Fibroblast of skin of abdomen (primary cell): ENCODE results near the gene STMN3.
A peak's percentile ranks its signal among the peaks of the same experiment; 100 is the strongest.
"Not testable (repeated sequence)": the region's sequence is repeated elsewhere in the genome, so short reads cannot be mapped to it uniquely, and the experiment has no call there.

ENCODE experiments used
- DNase-seq: peaks from one replicate; pipeline ENCODE4 v3.0.0-alpha.2; 2013

Gene STMN3

GRCh38 chr20:63635431-63636141, 17.6 kb downstream of the STMN3 start:
- no peak for DNase-seq

DNA sequence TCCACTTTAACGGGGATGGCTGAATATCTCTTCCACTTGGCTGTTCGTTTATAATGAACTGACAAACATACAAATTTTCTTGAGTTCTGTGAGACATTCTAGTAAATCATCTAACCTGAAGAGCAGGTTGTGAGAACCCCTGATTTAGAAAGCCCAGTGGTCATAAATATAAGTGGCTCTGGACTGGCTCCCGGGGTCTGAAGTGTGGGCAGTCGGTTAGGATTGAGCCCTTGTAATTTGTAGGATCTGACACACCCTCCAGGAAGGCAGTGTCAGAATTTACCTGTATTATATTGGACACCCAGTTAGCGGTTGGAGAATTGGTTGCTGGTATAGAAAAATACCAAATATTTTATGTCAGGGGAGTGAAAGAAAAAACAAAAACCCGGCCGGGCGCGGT, 19.5 kb downstream of the STMN3 start:
- DNase-seq, result no peak

DNA sequence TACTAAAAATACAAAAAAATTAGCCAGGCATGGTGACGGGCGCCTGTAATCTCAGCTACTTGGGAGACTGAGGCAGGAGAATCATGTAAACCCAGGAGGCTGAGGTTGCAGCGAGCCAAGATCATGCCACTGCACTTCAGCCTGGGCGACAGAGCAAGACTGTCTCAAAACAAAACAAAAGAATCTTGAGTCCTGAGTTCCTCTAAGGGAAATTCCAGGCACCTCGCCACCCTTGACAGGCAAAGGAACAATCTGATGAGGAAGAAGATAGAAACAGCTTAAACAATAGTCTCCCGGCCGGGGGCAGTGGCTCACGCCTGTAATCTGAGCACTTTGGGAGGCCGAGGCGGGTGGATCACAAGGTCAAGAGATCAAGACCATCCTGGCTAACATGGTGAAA, 21.8 kb downstream of the STMN3 start:
- not testable (repeated sequence) for DNase-seq

DNA sequence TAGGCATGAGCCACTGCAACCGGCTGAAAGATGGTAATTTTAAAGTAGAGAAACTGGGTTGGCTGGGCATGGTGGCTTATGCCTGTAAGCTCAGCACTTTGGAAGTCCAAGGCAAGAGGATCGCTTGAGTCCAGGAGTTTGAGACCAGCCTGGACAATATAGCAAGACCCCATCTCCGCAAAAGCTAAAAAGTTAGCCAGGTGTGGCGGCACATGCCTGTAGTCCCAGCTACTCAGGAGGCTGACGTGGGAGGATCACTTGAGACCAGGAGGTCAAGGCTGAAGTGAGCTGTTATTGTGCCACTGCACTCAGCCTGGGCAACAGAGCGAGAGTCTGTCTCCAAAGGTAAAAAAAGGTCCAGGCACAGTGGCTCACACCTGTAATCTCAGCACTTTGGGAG, 22.3 kb downstream of the STMN3 start:
- not testable (repeated sequence) for DNase-seq

DNA sequence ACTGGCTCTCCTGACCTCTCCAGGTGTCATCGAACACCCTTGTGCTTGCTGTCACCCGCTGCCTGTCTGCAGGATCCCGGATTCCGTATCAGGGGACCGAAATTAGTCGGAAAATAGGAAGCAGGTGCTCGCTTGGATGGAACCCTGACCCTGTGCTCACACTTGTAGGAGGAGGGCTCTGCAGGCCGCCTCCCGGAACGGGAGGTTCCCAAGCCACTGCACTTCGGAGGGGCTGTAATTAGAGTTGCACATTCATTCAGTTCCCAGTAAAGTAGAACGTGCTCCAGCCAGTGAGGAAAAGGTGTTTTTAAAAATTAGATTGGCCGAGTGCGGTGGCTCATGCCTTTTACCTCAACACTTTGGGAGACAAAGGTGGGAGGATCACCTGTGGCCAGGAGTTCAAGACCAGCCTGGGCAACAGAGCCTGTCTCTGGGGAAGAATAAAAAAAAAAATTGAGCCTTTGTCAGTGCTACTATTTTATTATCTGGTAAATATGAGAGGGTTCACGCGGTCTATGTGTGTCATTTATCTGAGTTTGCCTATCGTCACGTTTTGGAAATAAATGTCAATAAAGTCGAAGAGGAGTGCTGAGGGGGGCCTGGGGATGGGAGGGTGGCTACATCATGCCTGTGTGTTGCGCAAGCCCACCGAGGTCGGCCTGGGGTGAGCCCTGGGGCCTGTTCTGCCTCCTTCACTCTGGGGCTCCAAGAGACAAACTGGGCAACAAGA, 24.8 kb downstream of the STMN3 start:
- DNase-seq, result peak; percentile 65

DNA sequence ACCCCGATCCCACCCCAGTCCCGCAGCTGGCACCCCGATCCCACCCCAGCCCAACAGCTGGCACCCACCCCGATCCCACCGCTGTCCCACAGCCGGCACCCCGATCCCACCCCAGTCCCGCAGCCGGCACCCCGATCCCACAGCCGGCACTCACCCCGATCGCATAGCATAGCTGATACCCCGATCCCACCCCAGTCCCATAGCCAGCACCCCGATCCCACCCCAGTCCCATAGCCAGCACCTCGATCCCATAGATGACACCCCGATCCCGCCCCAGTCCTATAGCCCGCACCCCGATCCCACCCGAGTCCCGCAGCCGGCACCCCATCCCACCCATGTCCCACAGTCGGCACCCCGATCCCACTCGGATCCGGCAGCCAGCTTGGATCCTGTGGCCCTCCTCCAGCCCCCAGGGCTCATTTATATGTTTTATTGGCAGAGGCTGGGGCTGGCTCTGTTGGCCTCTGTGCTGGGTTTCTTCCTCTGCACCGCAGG, 25.4 kb downstream of the STMN3 start:
- DNase-seq, result no peak

GRCh38 chr20:63627129-63627750, 26.0 kb downstream of the STMN3 start:
- peak; percentile 94 for DNase-seq

DNA sequence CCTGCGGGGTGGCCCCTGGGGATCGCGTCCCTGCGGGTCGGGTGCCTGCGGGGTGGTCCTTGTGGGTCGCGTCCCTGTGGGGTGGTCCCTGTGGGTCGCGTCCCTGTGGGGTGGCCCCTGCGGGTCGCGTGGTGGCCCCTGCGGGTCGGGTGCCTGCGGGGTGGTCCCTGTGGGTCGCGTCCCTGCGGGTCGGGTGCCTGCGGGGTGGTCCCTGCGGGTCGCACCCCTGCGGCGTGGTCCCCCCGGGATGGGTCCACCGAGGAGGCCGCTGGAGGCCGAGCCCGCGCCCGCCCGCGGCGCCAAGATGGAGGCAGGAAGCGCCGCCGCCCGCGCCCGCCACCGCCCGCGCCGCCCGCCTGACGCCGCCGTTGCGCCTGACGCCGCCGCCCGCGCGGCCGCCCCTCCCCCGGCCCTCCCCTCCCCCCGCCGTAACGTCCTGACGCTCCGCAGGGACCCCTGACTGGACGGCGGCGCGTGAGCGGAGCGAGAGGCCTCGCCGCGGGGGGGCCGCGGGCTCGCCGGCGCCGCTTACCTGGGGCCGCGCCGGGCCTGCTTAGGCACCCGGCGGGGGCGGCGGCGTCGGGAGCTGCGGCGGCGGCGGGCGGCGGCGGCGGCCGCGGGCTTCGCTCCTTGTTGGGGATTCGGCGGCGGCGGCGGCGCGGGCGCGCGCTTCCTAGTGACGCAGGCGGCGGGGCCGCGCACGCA, 26.6 kb downstream of the STMN3 start, which contains the start of gene GMEB2:
Gene GMEB2 (minus strand): TSS at position 678 of the 705 bp plus-strand sequence. CDS start 7,704 bp downstream, outside the sequence.
- DNase-seq, result peak; percentile 81

GRCh38 chr20:63625771-63626423, 27.3 kb downstream of the STMN3 start:
- DNase-seq, result peak; percentile 13

DNA sequence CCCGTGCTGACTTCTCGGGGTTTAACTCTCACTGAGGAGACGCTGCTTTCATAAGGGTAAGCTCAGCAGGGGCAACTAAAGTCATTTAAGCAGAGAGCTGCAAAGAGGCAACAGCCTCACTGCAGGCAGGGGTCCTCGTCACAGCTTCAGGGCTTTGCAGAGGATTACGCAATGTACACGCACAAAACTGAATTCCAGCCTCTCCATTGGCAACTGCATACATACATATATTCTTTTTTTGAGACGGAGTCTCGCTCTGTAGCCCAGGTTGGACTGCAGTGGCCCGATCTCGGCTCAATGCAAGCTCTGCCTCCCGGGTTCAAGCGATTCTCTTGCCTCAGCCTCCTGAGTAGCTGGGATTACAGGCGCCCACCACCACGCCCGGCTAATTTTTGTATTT, 28.7 kb downstream of the STMN3 start:
- DNase-seq, result peak; percentile 50

- DNase-seq, result no peak
Observed at GRCh38 chr20:63622732-63623131, 30.5 kb downstream of the STMN3 start.

DNA sequence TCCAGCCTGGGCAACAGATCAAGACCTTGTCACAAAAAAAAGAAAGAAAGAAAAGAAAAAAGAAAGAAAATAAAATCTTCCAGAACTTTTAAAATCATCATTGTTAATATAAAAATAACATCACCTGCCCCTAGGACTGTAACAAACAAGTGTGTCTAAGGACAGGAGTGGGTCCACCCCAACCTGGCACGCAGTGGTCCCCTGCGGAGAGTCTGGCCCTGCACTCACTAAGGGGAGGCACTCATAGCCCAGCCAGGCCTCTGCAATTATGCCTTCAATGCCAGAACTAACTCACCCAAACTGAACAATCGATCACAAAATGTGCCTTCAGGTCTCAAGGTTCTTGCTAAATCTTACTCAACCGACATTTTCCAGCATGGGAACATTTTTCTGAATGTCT, 31.1 kb downstream of the STMN3 start:
- DNase-seq, result no peak

DNA sequence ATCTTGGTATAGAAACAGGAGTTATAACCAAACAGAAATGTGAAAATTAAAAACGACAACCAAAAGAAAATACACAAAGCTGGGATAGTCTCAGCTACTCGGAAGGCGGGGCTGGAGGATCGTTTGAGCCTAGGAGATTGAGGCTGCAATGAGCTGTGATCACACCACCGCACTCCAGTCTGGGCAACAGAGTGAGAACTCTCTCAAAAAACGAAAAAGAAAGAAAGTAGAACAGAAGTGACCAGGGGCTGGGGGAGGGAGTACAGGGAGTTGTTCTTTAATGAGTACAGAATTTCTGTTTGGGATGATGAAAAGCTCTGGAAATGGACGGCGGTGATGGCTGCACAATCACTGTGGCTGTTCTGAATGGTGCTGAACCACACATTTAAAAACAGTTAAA, 32.2 kb downstream of the STMN3 start:
- DNase-seq, result no peak

- no peak for DNase-seq
Observed at GRCh38 chr20:63619505-63619904, 33.7 kb downstream of the STMN3 start.

DNA sequence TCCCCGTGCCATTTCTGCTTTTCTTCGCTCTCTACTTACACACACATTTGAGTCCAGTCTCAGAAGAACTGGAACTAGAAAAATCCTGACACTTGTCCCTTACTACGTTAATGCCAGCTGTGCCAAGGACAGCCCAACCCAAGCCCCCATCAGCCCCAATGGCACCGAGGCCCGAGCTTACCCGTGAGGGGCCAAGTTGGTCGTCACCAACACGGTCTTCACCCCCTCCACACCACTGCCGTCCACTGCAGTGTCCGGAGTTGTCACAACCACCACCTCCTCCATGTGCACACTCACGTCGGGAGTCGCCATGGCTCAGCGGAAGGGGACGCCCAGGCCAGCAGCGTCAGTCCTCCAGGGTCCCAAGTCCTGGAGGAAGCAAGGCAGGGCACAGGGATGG, 34.1 kb downstream of the STMN3 start:
- no peak for DNase-seq

DNA sequence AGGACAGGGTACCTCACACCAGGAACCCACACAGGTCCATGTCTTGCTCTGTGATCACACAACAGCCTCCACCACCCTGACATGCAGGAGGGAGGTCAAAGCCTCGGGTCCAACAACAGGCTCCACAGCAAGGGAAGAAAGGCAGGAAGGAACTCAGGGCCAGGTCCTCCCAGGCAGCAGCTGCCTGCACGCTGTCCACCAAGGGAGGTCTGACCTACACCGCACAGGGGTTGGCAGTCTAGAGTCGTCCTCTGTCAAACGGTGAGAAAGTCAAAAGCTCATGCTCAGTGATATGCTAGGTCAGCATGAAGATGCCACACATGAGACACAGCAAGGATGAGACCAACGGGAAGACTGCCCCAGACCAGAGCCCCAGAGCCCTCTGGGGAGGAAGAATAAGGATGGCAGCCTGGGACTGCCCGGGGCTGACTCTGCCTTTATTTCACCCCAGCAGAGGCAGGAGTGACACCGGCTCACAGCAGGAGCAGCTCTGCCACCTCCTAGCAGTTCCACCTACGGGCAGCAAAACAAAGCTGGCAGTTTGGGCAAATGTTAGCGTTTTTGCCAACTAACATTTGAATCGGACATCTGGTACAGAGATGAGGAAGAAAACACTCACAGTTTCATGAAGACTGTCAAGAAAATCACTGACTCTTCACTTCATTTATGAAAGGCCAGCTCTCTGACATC, 34.8 kb downstream of the STMN3 start:
- no peak for DNase-seq

DNA sequence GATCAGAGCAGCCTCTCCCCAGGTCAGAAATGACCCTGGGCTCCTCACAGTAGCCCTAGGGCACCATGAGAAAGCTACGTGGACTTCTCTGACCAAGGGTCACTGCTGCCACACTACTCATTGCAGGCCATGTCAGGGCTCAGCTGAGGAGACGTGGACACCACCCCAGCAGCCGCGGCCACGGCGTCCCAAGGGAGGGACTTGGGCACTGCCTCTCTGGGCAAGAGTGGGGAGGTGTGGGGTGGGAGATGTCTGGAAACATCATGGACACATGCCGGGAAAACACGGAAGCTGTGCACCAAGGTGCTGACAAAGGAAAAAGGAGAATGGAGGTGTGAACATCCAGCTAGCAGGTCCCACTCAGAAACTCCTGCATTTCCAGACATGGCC, 35.4 kb downstream of the STMN3 start:
- DNase-seq, result no peak

DNA sequence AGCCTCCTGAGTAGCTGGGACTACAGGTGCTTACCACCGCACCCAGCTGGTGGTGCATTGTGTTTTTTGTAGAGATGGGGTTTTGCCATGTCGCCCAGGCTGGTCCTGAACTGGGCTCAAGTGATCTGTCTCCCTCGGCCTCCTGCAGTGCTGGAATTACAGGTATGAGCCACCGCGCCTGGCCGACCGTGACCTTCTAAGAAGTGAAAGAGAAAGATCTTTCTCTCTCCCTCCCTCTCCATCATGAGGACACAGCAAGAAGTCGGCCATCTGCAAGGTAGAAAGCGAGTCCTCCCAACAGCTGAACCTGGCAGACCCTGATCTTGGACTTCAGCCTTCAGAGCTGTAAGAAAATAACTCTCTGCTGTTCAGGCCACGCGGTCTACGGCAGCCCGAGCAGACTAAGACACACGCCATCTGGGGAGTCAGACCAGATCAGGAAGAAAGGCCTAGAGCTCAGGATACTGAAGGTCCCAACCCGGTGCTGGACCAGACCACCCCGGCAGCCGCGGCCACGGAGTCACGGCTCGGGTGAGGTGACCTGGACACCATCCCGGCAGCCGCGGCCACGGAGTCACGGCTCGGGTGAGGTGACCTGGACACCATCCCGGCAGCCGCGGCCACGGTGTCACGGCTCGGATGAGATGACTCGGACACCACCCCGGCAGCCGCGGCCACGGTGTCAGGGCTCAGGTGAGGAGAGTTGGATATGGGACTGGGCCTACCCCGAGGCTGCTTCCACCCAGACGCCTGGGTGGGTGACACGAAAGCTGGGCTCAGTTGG, 35.9 kb downstream of the STMN3 start:
- no peak for DNase-seq

- not testable (repeated sequence) for DNase-seq
Observed at GRCh38 chr20:63613863-63614594, 39.2 kb downstream of the STMN3 start.

- no peak for DNase-seq
Observed at GRCh38 chr20:63612276-63612931, 40.8 kb downstream of the STMN3 start.
